GM21619 (cell line): ENCODE data around the gene PGP.
A peak's percentile ranks its signal among the peaks of the same experiment; 100 is the strongest.
"Not testable (repeated sequence)": the region's sequence is repeated elsewhere in the genome, so short reads cannot be mapped to it uniquely, and the experiment has no call there.

ENCODE experiments used
- ATAC-seq: cut with Tn5 transposase; IDR thresholded peaks from one replicate; pipeline ENCODE4 v1.9.1; 2021; ENCODE audit not compliant: unreplicated experiment

Gene PGP

GRCh38 chr16:2214719-2214968 lies at the start of gene PGP:
Gene PGP, minus strand, starts transcription at chr16:2214840. Its CDS starts 63 bp downstream, at chr16:2214777.
- ATAC-seq = peak; percentile 81

GRCh38 chr16:2263026-2263425 lies 48.4 kb upstream of the PGP start:
- not testable (repeated sequence) for ATAC-seq

DNA sequence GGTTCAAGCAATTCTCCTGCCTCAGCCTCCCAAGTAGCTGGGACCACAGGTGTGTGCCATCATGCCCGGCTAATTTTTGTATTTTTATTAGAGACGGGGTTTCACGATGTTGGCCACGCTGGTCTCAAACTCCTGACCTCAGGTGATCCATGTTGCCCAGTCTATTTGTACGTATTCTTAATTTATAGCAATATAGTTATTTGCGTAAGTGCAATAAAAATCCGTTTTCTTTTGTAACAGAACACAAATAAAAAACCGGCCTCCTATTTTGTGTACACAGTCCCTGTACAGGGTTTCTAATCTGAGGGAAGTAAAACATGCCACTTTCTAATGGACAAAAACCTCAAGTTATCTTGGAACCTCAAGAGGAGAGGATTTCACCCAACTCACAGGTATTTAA lies 45.6 kb upstream of the PGP start:
- no peak for ATAC-seq

DNA sequence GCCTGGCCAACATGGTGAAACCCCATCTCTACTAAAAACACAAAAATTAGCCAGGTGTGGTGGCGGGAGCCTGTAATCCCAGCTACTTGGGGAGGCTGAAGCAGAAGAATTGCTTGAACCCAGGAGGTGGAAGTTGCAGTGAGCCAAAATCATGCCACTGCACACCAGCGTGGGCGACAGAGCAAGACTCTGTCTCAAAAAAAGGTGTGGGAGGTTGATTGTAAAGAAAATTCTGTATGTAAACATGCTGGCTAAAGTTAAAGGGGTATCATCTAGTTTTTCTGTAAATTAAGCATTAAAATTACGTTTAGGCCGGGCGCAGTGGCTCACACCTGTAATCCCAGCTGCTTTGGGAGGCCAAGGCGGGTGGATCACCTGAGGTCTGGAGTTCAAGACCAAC lies 43.9 kb upstream of the PGP start:
- not testable (repeated sequence) for ATAC-seq

GRCh38 chr16:2257726-2258125 lies 43.1 kb upstream of the PGP start:
- ATAC-seq = no peak

DNA sequence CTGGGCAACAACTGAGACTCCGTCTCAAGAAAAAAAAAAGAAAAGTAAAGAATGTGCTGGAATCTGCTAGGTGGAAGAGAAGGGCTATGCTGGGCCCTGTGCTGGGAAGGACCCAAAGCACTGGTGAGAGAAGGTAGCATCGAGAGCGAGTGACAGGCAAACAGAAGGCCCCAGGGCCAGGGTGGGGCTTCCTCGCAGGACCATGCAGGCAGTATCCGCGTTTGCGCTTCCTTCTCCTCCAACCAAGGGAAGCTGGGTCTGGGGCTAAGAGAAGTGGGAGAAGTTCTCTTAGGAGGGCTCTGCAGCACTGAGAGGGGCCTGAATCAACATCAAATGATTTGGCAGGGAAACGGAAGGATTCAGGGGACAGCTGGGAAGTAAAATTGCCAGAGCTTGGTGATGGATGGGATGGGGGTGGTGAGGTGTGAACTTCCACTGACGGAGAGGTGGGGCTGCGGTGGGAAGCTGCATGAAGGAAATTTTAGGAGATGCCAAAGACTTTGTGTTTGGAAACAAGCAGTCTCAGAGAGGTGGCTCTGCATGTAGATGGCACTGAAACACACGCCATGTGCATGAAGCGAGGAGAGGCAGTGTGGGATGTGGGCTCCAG lies 42.0 kb upstream of the PGP start:
- ATAC-seq = no peak

DNA sequence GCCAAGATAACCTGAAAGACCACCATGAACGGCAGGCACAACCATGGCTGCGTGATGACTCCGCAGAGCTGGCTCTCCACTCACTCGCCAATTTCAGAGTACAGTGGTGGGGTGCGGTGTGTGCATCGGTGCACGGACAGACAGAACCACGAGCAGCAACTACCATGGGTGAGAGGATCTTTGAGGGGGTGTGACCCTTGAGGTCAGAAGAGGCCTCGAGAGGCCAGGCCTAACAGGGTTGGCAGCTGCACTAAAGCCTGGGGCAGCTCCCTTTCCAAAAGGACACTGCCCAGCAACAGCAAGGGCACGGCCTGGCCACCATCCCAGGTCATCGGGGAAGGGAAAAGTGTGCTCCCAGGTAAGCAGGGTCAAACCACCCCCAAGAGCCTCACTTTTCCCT lies 38.7 kb upstream of the PGP start:
- ATAC-seq = no peak

DNA sequence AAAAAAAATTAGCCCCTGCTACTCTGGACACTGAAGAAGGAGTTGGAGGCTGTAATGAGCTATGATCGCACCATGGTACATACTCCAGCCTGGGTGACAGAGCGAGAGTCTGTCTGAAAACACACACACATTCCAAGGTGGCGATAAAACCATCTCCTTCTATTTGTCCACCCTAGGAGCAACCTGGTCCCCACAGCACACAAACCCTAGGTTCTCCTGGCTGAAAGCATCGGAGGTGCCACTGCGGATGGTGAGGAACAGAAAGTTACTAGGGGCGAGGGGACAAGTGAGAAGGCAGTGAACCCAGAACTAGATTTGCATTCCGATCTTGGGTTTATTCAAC lies 38.1 kb upstream of the PGP start:
- ATAC-seq = no peak

DNA sequence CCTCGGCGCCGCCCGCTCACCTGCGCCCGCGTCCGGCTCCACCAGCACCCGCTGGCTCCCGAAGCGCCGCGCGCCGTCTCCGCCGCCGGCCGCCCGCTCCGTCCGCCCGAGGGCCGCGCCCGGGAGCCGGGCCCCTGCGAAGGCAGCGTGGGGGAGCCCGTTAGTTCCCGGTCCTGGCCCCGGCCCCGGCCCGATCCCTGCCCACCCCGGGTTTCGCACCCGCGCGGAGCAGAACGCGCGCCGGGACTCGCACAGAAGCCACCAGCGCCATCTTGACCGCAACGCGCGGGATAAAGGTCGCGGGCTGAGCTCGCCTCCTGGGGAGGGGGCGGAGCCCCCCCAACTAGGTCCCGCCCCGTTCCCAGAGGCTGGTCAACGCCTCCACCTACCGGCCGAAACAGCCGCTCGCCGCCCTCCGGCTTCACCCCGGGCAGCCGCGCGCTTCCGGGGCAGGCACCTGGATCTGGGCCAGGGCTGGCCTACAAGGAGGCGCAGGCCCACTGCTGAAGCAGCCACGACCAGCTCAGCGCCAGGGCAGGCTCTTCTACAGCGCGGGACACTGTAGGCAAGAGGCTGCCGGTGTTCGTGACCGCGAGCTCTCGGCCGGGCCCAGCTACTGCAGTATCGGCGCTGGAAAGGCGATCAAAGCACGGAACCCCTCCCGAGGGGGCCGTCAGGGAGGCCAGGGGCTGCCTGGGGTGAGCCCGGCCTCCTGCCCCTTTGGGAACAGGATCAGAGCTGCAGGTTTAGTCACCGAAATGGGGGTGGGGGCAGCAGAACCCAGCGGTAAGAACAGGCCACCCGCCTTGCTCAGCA lies 36.9 kb upstream of the PGP start, which contains the start of gene ECI1:
Gene ECI1, minus strand, starts transcription at position 292 of the 816 bp plus-strand sequence. Its CDS starts 21 bp downstream, at position 271.
- peak; percentile 88 for ATAC-seq

DNA sequence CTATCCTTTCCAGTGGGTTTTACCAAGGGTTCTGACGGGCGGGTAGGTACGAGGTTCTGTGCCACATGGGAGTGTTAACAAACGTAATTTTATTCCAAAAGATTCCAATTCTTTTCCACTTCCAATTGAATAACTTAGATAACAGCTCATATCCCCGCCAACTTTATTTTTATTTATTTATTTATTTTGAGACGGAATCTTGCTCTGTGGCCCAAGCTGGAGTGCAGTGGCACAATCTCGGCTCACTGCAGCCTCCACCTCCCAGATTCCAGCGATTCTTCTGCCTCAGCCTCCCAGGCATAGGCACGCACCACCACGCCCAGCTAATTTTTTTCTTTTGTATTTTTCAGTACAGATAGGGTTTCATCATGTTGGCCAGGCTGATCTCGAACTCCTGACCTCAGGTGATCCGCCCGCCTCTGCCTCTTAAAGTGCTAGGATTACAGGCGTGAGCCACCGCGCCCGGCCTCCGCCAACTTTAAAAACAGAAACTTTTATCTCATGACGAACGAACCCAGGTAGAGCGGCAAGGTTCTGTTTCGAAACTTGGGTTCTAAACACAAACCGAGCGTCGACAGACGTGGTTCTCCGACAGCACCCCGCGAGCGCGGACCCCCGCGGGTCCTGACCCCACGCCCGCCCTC lies 36.1 kb upstream of the PGP start:
- no peak for ATAC-seq

DNA sequence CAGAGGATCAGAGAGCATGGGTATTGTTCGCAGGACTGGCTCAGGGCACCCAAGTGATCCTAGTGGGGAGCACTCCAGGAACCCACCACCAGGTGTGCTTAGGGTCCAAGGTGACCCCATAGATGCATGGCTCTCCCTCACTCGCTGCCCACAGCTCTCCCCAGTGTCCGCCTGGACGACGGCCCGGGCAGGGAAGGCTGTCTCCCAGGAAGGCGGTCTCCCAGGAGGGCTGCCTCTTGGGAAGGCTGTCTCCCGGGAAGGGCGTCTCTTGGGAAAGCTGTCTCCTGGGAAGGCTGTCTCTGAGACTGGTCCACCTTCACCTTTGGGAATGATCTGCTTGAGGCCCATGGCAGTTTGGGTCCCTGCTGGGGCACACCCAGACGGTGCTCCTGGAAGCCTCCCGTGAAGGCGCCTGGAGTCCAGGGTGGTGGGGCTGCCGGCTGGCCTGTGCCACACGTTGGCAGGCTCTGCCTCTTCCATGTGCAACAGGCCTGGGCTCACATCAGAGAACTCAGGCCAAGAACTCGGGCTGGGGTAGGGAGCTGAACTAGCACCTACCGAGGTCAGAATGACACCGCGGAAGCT lies 31.8 kb upstream of the PGP start:
- no peak for ATAC-seq

- ATAC-seq = no peak
Measured at GRCh38 chr16:2244926-2245795, 30.5 kb upstream of the PGP start.

GRCh38 chr16:2244301-2244700 lies 29.7 kb upstream of the PGP start:
- no peak for ATAC-seq

DNA sequence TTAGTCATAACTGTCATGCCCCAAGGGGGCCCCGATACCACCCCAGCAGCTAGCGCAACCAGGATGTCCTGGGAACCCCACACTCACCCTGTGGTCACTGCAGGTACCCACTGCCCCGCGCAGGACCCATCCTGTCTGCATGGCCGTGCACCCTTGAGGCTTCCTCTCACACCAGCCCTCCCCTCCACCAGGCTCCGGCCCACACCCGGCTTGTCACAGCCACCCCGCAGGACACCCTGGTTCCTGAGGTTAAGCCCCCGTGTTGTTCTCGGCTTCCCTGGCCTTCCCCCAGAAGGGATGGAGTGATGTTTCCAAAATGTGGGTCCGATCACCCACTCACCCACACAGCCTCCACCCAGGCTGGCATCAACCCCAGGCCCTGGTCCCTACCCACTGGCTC lies 29.1 kb upstream of the PGP start:
- no peak for ATAC-seq

GRCh38 chr16:2243031-2243528 lies 28.4 kb upstream of the PGP start:
- ATAC-seq = no peak

DNA sequence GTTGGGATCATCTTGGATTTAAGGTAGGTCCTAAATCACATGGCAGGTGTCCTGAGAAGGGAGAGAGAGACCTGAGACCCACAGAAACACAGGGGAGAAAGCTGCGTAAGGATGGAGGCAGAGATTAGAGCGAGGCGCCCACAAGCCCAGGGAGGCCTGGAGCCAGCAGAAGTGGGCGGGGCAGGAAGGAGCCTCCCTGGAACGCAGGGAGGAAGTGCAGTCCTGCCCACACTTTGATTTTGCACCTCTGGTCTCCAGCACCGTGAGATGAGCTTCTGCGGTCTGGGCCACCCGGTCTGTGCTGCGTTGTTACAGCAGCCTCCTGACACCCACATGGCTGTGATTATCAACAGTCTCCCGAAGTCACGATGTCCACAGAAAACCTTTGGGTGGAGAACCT lies 28.0 kb upstream of the PGP start:
- ATAC-seq = no peak

- not testable (repeated sequence) for ATAC-seq
Measured at GRCh38 chr16:2240331-2240730, 25.7 kb upstream of the PGP start.

DNA sequence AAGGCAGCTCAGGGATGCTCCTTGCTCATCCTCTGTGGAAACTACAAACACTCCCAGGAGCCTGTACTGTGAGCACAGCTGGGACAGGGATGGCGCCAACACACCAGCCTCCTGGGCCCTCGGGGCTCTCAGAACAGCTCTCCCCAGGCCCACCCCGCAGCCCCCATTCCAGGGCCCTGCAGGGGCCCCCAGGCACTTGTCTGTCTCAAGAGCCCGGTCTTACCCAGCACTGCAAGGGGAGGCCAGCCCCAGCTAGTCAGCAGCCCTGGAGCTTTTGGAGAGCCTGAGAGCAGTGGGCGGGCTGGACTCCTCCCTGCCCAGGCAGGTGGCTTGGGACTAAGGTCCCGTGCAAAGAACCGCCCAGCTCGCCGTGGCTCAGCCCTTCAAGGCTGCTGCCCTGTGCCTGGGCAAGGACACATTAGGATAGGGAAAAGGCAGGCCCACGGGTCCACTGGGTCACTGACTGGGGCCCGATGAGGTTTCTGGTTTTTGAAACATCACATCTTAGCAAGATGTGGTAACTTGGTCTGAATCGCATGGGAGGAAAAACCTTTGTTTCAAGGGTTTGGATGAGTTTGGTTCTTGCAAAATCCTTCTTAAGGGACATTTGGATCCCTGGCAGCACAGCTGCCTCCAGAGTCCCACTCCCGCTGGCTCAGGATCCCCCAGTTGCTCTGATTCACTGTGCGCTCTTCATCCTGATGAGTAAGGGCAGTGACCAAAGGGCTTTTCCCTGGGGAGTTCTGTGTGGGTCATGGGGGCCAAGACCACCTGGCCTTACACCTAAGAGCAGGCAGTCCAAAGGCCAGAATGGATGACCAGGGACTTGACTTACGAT lies 24.4 kb upstream of the PGP start:
- no peak for ATAC-seq

DNA sequence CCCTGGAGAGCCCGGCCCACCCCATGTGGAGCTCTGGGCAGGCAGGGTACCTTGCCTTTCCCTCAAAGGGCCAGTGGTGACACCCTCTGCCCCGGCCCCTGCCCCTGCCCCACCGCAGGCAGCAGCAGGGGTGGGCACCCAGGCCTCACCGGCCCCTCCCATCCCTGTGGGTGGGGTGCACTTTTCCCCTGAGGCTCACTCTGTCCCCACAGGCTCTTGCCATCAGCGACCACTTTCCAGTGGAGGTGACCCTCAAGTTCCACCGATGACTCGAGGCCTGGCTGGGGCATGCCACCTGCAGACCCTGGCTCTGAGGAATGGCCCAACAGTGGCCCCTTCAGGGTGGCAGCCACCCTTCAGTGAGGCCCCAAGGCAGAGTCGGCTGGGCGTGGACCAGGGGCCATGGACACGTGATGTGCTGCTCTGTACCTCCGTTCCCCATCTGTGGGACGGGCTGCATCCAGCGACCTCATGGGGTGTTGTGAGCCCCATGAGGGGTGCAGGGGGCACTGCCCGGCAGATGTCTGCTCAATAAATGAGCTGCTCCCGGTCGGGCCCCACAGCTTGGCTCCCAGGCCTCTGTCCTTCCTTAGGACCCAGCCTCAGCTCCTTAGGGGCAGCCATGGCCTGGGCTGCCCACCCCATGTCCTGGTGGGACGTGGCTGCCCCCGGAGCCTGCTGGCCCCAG lies 23.7 kb upstream of the PGP start:
- ATAC-seq = no peak
